ENCODE measurements around the gene LURAP1L.
"Not testable (repeated sequence)": the region's sequence is repeated elsewhere in the genome, so short reads cannot be mapped to it uniquely, and the experiment has no call there.

LURAP1L gene

DNA sequence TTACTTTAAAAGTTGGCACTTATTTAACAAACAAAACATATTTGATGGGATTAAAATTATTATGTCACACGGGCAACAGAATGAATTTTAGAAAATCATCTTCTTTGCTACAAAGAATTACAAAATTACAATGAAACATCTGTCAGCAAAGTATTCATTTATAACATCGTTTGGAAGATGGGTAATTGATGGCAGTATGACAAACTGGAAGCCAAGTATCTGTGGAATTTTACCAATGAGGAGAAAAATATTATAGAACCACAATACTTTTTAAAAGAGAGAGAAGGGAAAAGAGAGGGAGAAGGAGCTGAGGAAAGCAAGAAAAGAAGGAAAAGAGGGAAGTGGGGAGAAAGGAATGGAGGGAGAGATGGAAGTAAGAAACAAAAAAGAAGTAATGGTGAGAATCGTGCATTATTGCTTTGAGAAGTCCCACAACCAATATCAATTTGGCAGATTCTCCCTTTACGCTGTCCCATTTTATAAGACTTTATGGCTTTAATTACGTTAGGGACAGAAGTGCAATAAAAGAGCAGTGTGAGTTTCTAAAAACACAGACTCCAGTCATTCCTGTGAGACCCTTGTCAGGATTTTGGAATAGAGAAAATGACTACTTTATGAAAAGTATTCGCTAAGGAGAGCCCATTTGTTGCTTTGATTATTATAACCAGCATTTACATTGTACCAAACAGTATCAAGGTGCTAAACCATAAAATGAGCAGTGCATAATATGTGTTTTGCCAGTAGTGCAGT is 76.7 kb downstream of the LURAP1L start:
- no peak overlapping the region for H3K4me3 ChIP-seq (ENCODE audit: low read length)
- H3K27me3 ChIP-seq (ENCODE audit: control insufficient read depth, insufficient read depth, low read length), result no peaks in the 10 kb centered on the region
- H3K36me3 ChIP-seq (ENCODE audit: control insufficient read depth, insufficient read depth, low read length), result no peaks in the 10 kb centered on the region
- H3K4me1 ChIP-seq (ENCODE audit: control insufficient read depth, insufficient read depth, low read length), result peaks cover 16% of the 10 kb centered on the region
- H3K9me3 ChIP-seq (ENCODE audit: control insufficient read depth, low read length), result no peaks in the 10 kb centered on the region
- H3K9ac ChIP-seq (ENCODE audit: low read length), result no peak overlapping the region

DNA sequence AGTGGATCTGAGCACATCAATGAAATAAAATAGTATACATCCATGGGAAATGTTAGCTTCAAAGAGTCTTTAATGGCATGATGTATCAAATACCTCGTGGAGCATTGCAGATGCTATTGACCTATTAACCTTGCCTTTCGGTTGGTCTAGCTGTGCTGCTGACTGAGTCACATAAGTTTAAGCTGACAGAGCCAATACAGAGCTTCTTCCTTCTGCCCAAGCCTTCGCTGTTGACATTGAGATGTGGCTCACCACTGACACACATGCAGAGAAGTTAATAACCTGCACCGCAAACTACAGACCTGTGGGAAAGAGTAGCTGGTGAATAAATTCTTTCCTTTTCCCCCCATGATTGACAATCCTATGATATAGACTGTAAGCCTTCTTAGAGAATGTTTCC is 78.2 kb downstream of the LURAP1L start:
- H3K4me3 ChIP-seq (ENCODE audit: low read length), result no peak overlapping the region
- H3K9me3 ChIP-seq (ENCODE audit: control insufficient read depth, low read length), result no peaks in the 10 kb centered on the region
- H3K27me3 ChIP-seq (ENCODE audit: control insufficient read depth, insufficient read depth, low read length), result no peaks in the 10 kb centered on the region
- no peak overlapping the region for H3K9ac ChIP-seq (ENCODE audit: low read length)
- peaks cover 16% of the 10 kb centered on the region for H3K4me1 ChIP-seq (ENCODE audit: control insufficient read depth, insufficient read depth, low read length)
- no peaks in the 10 kb centered on the region for H3K36me3 ChIP-seq (ENCODE audit: control insufficient read depth, insufficient read depth, low read length)

DNA sequence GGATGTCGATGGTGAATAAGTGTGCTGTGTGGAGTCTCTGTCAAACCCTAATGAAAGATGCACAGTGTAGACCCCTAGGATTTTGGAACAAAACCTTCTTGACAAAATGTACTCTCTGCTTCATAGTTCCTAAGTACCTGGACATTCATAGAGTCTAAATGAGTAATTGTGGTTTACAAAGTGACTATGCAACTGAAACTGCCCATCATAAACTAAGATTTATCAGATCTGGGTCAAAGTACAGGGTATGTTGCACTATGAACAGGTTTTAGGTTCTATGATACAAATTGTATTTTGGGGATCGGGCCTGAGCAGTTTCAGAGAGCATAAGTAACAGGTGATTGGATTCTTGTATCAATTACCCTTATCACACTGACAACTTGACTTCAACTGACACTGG is 79.4 kb downstream of the LURAP1L start:
- Histone ChIP-seq H3K4me1 (ENCODE audit: control insufficient read depth, insufficient read depth, low read length) (peaks cover 24% of the 10 kb centered on the region), H3K27me3 (ENCODE audit: control insufficient read depth, insufficient read depth, low read length) (no peaks in the 10 kb centered on the region), H3K9me3 (ENCODE audit: control insufficient read depth, low read length) (no peaks in the 10 kb centered on the region), H3K36me3 (ENCODE audit: control insufficient read depth, insufficient read depth, low read length) (no peaks in the 10 kb centered on the region), H3K9ac (ENCODE audit: low read length) (no peak overlapping the region), H3K4me3 (ENCODE audit: low read length) (no peak overlapping the region)

DNA sequence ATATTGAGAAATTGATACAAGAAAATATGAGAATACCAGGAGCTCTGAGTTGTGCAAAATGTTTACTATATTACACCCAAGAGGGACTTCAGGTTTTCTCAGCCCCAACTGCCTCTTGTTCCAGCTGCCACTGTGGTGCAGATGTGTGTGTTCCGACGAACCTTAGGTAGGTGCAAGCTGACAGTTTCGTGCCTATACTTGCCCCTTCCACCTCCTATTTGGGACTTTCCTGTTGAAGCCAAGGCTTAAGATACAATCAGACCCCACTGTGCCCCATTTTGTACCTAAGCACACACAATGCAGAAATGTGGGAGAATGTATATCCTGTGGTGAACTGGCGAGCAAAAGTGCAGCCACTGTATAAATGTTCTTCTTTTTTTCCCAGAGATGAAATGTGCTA is 80.2 kb downstream of the LURAP1L start:
- peaks cover 20% of the 10 kb centered on the region for H3K4me1 ChIP-seq (ENCODE audit: control insufficient read depth, insufficient read depth, low read length)
- H3K27me3 ChIP-seq (ENCODE audit: control insufficient read depth, insufficient read depth, low read length), result no peaks in the 10 kb centered on the region
- no peaks in the 10 kb centered on the region for H3K9me3 ChIP-seq (ENCODE audit: control insufficient read depth, low read length)
- no peaks in the 10 kb centered on the region for H3K36me3 ChIP-seq (ENCODE audit: control insufficient read depth, insufficient read depth, low read length)
- H3K9ac ChIP-seq (ENCODE audit: low read length), result no peak overlapping the region
- no peak overlapping the region for H3K4me3 ChIP-seq (ENCODE audit: low read length)

- H3K4me3 ChIP-seq (ENCODE audit: low read length), result no peak overlapping the region
- no peaks in the 10 kb centered on the region for H3K9me3 ChIP-seq (ENCODE audit: control insufficient read depth, low read length)
- H3K36me3 ChIP-seq (ENCODE audit: control insufficient read depth, insufficient read depth, low read length), result no peaks in the 10 kb centered on the region
- H3K4me1 ChIP-seq (ENCODE audit: control insufficient read depth, insufficient read depth, low read length), result peaks cover 15% of the 10 kb centered on the region
- no peak overlapping the region for H3K9ac ChIP-seq (ENCODE audit: low read length)
- H3K27me3 ChIP-seq (ENCODE audit: control insufficient read depth, insufficient read depth, low read length), result no peaks in the 10 kb centered on the region
These were observed 81.8 kb downstream of the LURAP1L start for GRCh38 chr9:12856603-12857002.

DNA sequence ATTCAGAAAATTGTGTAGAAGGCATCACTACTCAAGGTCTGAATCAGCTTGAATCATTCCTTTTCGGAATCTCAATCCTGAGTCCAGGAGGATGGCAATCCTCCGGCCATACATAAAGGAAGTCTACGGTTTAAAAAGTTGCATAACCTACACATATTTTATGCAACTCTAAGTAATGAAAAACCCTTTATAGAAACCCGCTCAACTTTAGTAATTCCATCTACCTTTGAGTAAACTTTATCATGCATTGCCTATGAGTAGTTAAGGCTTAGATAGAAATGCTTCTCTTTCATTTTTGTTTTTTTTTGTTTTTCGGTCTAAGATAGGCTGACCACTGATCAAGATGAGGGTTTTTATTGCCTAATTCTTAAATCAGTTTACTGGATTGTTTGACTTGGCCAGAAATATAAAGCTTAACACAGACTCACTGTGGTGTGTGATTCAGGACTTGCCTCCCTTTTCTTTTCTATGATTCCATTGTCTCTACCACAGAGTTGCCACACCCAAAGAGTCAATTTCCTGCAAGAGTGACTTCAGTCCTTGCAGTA is 85.0 kb downstream of the LURAP1L start:
- no peak overlapping the region for H3K4me3 ChIP-seq (ENCODE audit: low read length)
- H3K9ac ChIP-seq (ENCODE audit: low read length), result no peak overlapping the region
- H3K27me3 ChIP-seq (ENCODE audit: control insufficient read depth, insufficient read depth, low read length), result no peaks in the 10 kb centered on the region
- peaks cover 21% of the 10 kb centered on the region for H3K4me1 ChIP-seq (ENCODE audit: control insufficient read depth, insufficient read depth, low read length)
- no peaks in the 10 kb centered on the region for H3K36me3 ChIP-seq (ENCODE audit: control insufficient read depth, insufficient read depth, low read length)
- H3K9me3 ChIP-seq (ENCODE audit: control insufficient read depth, low read length), result no peaks in the 10 kb centered on the region

DNA sequence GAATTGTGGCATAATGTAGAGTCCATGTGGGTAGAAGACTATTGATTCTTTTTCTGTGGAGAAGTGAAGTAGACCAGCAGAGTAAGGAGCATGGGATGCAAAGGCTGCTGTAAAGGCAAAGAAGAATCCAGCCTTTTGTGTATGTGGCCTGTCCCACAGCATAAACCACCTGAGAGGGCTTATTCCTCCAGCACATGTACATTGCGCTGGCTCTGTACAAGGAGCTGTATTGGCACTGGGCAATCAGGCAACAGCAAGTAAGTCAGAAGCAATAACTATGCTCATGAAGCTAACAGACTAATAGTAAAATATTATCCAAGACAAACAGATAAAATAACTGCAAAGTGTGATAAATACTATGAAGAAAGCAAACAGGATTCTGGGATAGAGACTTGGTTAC is 86.2 kb downstream of the LURAP1L start:
- Histone ChIP-seq H3K27me3 (ENCODE audit: control insufficient read depth, insufficient read depth, low read length) (no peaks in the 10 kb centered on the region), H3K4me3 (ENCODE audit: low read length) (no peak overlapping the region), H3K9ac (ENCODE audit: low read length) (no peak overlapping the region), H3K4me1 (ENCODE audit: control insufficient read depth, insufficient read depth, low read length) (peaks cover 21% of the 10 kb centered on the region), H3K36me3 (ENCODE audit: control insufficient read depth, insufficient read depth, low read length) (no peaks in the 10 kb centered on the region), H3K9me3 (ENCODE audit: control insufficient read depth, low read length) (no peaks in the 10 kb centered on the region)

DNA sequence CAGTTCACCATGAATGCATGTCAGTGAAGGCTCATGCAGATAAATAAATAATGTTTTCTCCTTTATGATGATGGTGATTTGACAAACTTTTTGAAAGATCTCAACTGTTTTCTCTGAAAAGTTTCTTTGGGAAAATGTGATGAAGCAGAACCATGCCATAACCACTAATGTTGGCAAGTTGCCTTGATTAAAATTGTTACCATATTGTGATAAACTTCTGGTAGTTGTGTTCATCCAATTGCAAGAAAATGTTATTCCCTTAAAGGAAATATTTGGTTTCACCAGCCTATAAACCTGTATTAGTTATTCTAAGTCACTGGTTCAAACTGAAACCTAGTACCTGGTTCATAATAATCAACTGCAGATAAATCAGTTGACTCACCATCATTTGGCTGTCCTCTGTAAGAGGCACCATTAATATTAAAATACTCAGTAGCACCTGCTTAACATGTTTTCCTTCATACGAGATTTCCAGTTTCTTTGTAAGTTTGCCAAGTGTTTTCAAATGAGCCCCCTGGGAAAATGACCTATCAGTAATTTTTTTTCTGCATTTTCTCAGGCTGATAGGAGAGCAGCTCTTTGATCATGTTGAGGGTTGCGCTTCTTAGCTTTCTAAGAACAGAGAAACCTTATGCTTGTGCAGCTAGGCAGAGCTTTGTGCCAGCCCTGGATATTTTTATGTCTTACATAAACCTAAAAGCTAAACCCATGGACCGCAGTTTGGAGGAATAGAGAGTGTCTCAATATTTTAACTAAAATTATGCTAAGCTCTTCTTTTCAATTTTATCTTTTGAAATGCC is 88.0 kb downstream of the LURAP1L start:
- no peaks in the 10 kb centered on the region for H3K27me3 ChIP-seq (ENCODE audit: control insufficient read depth, insufficient read depth, low read length)
- no peak overlapping the region for H3K9ac ChIP-seq (ENCODE audit: low read length)
- H3K4me1 ChIP-seq (ENCODE audit: control insufficient read depth, insufficient read depth, low read length), result peaks cover 21% of the 10 kb centered on the region
- no peaks in the 10 kb centered on the region for H3K36me3 ChIP-seq (ENCODE audit: control insufficient read depth, insufficient read depth, low read length)
- H3K9me3 ChIP-seq (ENCODE audit: control insufficient read depth, low read length), result no peaks in the 10 kb centered on the region
- no peak overlapping the region for H3K4me3 ChIP-seq (ENCODE audit: low read length)

DNA sequence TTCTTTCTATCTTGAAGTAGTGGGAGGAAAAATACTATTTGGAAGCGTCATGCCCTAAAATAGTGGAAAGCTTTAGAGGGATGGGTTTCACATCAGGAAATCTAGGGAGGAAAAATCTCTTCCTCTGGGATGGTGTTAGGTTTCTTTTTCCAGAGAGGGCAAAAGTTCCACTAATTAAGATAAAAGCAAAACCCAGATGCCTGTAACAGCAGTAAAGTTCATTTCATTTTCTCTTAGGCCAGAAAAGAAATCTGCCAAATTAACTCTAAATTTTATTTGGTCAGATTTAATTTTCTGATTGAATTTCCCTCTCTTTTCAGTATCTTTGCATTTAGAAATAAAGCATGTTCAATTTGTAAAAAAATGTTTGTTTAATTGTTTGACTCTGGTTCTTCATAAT is 88.8 kb downstream of the LURAP1L start:
- H3K4me3 ChIP-seq (ENCODE audit: low read length), result no peak overlapping the region
- H3K27me3 ChIP-seq (ENCODE audit: control insufficient read depth, insufficient read depth, low read length), result no peaks in the 10 kb centered on the region
- H3K36me3 ChIP-seq (ENCODE audit: control insufficient read depth, insufficient read depth, low read length), result no peaks in the 10 kb centered on the region
- no peaks in the 10 kb centered on the region for H3K9me3 ChIP-seq (ENCODE audit: control insufficient read depth, low read length)
- no peak overlapping the region for H3K9ac ChIP-seq (ENCODE audit: low read length)
- H3K4me1 ChIP-seq (ENCODE audit: control insufficient read depth, insufficient read depth, low read length), result peaks cover 16% of the 10 kb centered on the region

DNA sequence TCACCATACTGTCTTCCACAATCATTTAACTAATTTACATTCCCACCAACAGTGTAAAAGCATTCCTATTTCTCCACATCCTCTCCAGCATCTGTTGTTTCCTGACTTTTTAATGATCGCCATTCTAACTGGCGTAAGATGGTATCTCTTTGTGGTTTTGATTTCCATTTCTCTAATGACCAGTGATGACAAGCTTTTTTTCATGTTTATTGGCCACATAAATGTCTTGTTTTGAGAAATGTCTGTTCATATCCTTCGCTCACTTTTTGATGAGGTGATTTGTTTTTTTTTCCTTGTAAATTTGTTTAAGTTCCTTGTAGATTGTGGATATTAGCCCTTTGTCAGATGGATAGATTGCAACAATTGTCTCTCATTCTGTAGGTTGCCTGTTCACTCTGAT is 90.6 kb downstream of the LURAP1L start:
- not testable (repeated sequence) for H3K4me3 ChIP-seq (ENCODE audit: low read length); H3K4me1 ChIP-seq (ENCODE audit: control insufficient read depth, insufficient read depth, low read length); H3K9ac ChIP-seq (ENCODE audit: low read length); H3K36me3 ChIP-seq (ENCODE audit: control insufficient read depth, insufficient read depth, low read length); H3K27me3 ChIP-seq (ENCODE audit: control insufficient read depth, insufficient read depth, low read length); H3K9me3 ChIP-seq (ENCODE audit: control insufficient read depth, low read length)

Data from mucosa of stomach (tissue), 1 donor.